H9 (cell line): ENCODE data around the gene CSMD2. TPM values are rescaled to one million over a fixed set of nuclear protein-coding genes. Genes with fewer than 3 reads are reported as not detected.

ENCODE experiments used
- DNase-seq: peaks from one replicate; pipeline ENCODE4 v3.0.0-alpha.2; 2017
- H2AFZ ChIP-seq: one replicate; pipeline ENCODE4 v1.6.1; 2013; ENCODE audit warnings: mild to moderate bottlenecking, low read length, control low read depth, moderate library complexity
- H2AK5ac ChIP-seq: 2 replicates; pipeline ENCODE4 v1.6.1; 2013; ENCODE audit warnings: low read length, control low read depth, mixed read lengths; ENCODE audit not compliant: insufficient read length
- H2BK120ac ChIP-seq: one replicate; pipeline ENCODE4 v1.6.1; 2013; ENCODE audit warnings: low read depth, mild to moderate bottlenecking, low read length, control low read depth, inconsistent platforms; ENCODE audit not compliant: poor library complexity, severe bottlenecking
- H2BK12ac ChIP-seq: 2 replicates; pipeline ENCODE4 v1.6.1; 2013; ENCODE audit warnings: low read length, control low read depth, mixed read lengths, low read depth; ENCODE audit not compliant: insufficient read length
- H2BK15ac ChIP-seq: 2 replicates; pipeline ENCODE4 v1.6.1; 2013; ENCODE audit warnings: low read depth, low read length, control low read depth
- H2BK20ac ChIP-seq: one replicate; pipeline ENCODE4 v1.6.1; 2013; ENCODE audit warnings: low read depth, mild to moderate bottlenecking, low read length, control low read depth, inconsistent platforms; ENCODE audit not compliant: poor library complexity, severe bottlenecking
- H2BK5ac ChIP-seq: 2 replicates; pipeline ENCODE4 v1.6.1; 2013; ENCODE audit warnings: low read length, control low read depth, mixed read lengths; ENCODE audit not compliant: insufficient read length
- H3K14ac ChIP-seq: 2 replicates; pipeline ENCODE4 v1.6.1; 2013; ENCODE audit warnings: low read length, control low read depth; ENCODE audit not compliant: insufficient read depth
- H3K18ac ChIP-seq: 2 replicates; pipeline ENCODE4 v1.6.1; 2013; ENCODE audit warnings: low read depth, mild to moderate bottlenecking, mixed read lengths, low read length, control low read depth; ENCODE audit not compliant: insufficient read length
- H3K23ac ChIP-seq: 2 replicates; pipeline ENCODE4 v1.6.1; 2013; ENCODE audit warnings: low read length, control low read depth, mixed read lengths, low read depth; ENCODE audit not compliant: insufficient read length
- H3K23me2 ChIP-seq: 2 replicates; pipeline ENCODE4 v1.6.1; 2013; ENCODE audit warnings: low read depth, mild to moderate bottlenecking, mixed read lengths, low read length, control low read depth; ENCODE audit not compliant: insufficient read length, poor library complexity, severe bottlenecking
- H3K27ac ChIP-seq: 2 replicates; pipeline ENCODE4 v1.5.1; 2013; ENCODE audit warnings: low read length, control low read depth, mixed read lengths, low read depth; ENCODE audit not compliant: insufficient read length
- H3K27me3 ChIP-seq: 2 replicates; pipeline ENCODE4 v1.6.1; 2013; ENCODE audit warnings: low read length, control low read depth, inconsistent platforms; ENCODE audit not compliant: insufficient read depth
- H3K4ac ChIP-seq: 2 replicates; pipeline ENCODE4 v1.6.1; 2013; ENCODE audit warnings: low read depth, mild to moderate bottlenecking, control low read depth, inconsistent platforms, low read length, moderate library complexity
- H3K4me1 ChIP-seq: 2 replicates; pipeline ENCODE4 v1.6.1; 2013; ENCODE audit warnings: low read length, control low read depth, inconsistent platforms; ENCODE audit not compliant: insufficient read depth
- H3K4me2 ChIP-seq: 2 replicates; pipeline ENCODE4 v1.6.1; 2013; ENCODE audit warnings: low read length, control low read depth, mixed read lengths; ENCODE audit not compliant: insufficient read length, insufficient read depth
- H3K56ac ChIP-seq: 2 replicates; pipeline ENCODE4 v1.6.1; 2013; ENCODE audit warnings: low read depth, mild to moderate bottlenecking, mixed read lengths, low read length, control low read depth; ENCODE audit not compliant: insufficient read length
- H3K79me1 ChIP-seq: 2 replicates; pipeline ENCODE4 v1.6.1; 2013; ENCODE audit warnings: low read depth, mild to moderate bottlenecking, moderate library complexity, low read length, control low read depth, inconsistent platforms; ENCODE audit not compliant: insufficient read depth, poor library complexity, severe bottlenecking
- H3K79me2 ChIP-seq: 2 replicates; pipeline ENCODE4 v1.6.1; 2013; ENCODE audit warnings: low read length, control low read depth, inconsistent platforms; ENCODE audit not compliant: insufficient read depth
- H3K9ac ChIP-seq: 2 replicates; pipeline ENCODE4 v1.6.1; 2013; ENCODE audit warnings: low read length, control low read depth, mixed read lengths; ENCODE audit not compliant: insufficient read length; ENCODE audit errors: extremely low read depth
- H3K9me3 ChIP-seq: one replicate; pipeline ENCODE4 v1.6.1; 2013; ENCODE audit warnings: low read depth, low read length, inconsistent platforms; ENCODE audit not compliant: control insufficient read depth
- H3T11ph ChIP-seq: one replicate; pipeline ENCODE4 v1.6.1; 2013; ENCODE audit warnings: mild to moderate bottlenecking, low read length, control low read depth, inconsistent platforms
- H4K20me1 ChIP-seq: one replicate; pipeline ENCODE4 v1.6.1; 2013; ENCODE audit not compliant: control insufficient read depth, insufficient read length, insufficient read depth
- H4K5ac ChIP-seq: 2 replicates; pipeline ENCODE4 v1.6.1; 2013; ENCODE audit warnings: low read depth, mild to moderate bottlenecking, mixed read lengths, low read length, control low read depth; ENCODE audit not compliant: insufficient read length
- H4K8ac ChIP-seq: replicated peaks from 2 replicates; pipeline ENCODE4 v1.6.1; 2013; ENCODE audit warnings: low read length, control low read depth, mixed read lengths, low read depth; ENCODE audit not compliant: insufficient read length
- H4K91ac ChIP-seq: 2 replicates; pipeline ENCODE4 v1.6.1; 2013; ENCODE audit warnings: low read depth, mild to moderate bottlenecking, moderate library complexity, mixed read lengths, low read length, control low read depth; ENCODE audit not compliant: insufficient read length
- H3K27ac Mint-ChIP-seq, 3 experiments: 2 replicates in 2 of 3; 3 replicates in 1 of 3; pipeline ENCODE4 v1.8.0; 2020 to 2021; ENCODE audit warnings: mixed read lengths in 3 of 3, mild to moderate bottlenecking in 1 of 3, moderate library complexity in 1 of 3
- H3K27me3 Mint-ChIP-seq: 2 replicates; pipeline ENCODE4 v1.8.0; 2021; ENCODE audit warnings: low read depth, mild to moderate bottlenecking, moderate library complexity, mixed read lengths
- H3K36me3 Mint-ChIP-seq, 3 experiments: 2 replicates in 2 of 3; 3 replicates in 1 of 3; pipeline ENCODE4 v1.8.0; 2020 to 2021; ENCODE audit warnings: low read depth in 3 of 3, mixed read lengths in 3 of 3; ENCODE audit not compliant: insufficient read depth in 1 of 3
- H3K4me1 Mint-ChIP-seq, 2 experiments: 2 replicates each; pipeline ENCODE4 v1.8.0; 2020; ENCODE audit warnings: mixed read lengths in 2 of 2
- H3K4me3 Mint-ChIP-seq, 2 experiments: 2 replicates in 1 of 2; 3 replicates in 1 of 2; pipeline ENCODE4 v1.8.0; 2020 to 2021; ENCODE audit warnings: mild to moderate bottlenecking in 2 of 2, mixed read lengths in 2 of 2, moderate library complexity in 1 of 2
- H3K9me3 Mint-ChIP-seq, 2 experiments: 2 replicates in 1 of 2; 3 replicates in 1 of 2; pipeline ENCODE4 v1.8.0; 2020; ENCODE audit warnings: mild to moderate bottlenecking in 2 of 2, mixed read lengths in 2 of 2, moderate library complexity in 1 of 2
- WGBS: extraction: QIAGEN DNeasy Blood & Tissue Kit; methylation state at CpG from one replicate; pipeline ENCODE4 v1.1.7; 2013; ENCODE audit warnings: missing lambda C conversion rate, low lambda C conversion rate, mixed read lengths; ENCODE audit not compliant: insufficient read length; ENCODE audit errors: extremely low coverage; 5-methylcytosine and 5-hydroxymethylcytosine counted together
- total RNA-seq: library from RNA; stranded (reverse); gene quantifications from 2 replicates; pipeline ENCODE4 v1.2.1, GENCODE V29; 2021
- TF ChIP-seq, protein P1 (sequence below): fragments of 200-600 bp; sonication (generic); conservative IDR thresholded peaks from 3 replicates; pipeline ENCODE4 v1.8.0; 2021; ENCODE audit warnings: antibody characterized with exemption, mild to moderate bottlenecking

The CSMD2 gene
- total RNA-seq, 1 experiment from 2014 or later, result 6.4 TPM

DNA sequence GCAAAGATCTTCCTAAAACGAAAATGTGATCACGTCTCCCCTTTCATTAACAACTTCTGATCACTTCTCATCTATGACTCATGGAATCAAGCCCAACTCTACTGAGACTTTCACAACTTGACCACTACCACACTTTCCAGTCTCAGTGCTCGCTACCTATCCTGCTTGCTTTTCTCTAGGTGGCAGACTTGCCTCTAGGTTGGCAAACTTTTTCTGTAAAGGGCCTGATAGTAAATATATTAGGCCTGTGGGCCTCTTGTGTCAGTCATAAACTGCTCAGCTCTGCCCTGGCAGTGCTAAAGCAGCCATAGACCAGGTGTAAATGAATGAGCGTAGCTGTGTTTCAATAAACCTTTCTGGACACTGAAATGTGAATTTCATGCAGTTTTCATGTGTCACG, 322.7 kb downstream of the CSMD2 start:
- H3K23ac ChIP-seq, result no peak overlapping the region
- Mint-ChIP-seq H3K27me3 (no peaks in the 10 kb centered on the region), H3K4me3 (no peak overlapping the region), H3K9me3 (peaks cover 3 to 4% of the 10 kb centered on the region in 2 experiments; a peak in 3 of 5 replicates), H3K27ac (no peak overlapping the region), H3K36me3 (peaks cover 4 to 14% (median 14%) of the 10 kb centered on the region in 3 experiments; a peak in 5 of 7 replicates), H3K4me1 (no peaks in the 10 kb centered on the region)
- H3K4me2 ChIP-seq, result no peak overlapping the region
- no peak overlapping the region for H3T11ph ChIP-seq
- no peaks in the 10 kb centered on the region for H3K4me1 ChIP-seq
- no peak overlapping the region for H2BK20ac ChIP-seq
- H2BK12ac ChIP-seq, result no peak overlapping the region
- no peak overlapping the region for H2BK5ac ChIP-seq
- DNase-seq, result no peak
- no peaks in the 10 kb centered on the region for H3K27me3 ChIP-seq
- H3K79me2 ChIP-seq, result no peaks in the 10 kb centered on the region
- H3K23me2 ChIP-seq, result no peaks in the 10 kb centered on the region
- no peak overlapping the region for H3K18ac ChIP-seq
- H3K14ac ChIP-seq, result no peak overlapping the region
- no peak overlapping the region for H3K56ac ChIP-seq
- TF ChIP-seq, protein P1, sequence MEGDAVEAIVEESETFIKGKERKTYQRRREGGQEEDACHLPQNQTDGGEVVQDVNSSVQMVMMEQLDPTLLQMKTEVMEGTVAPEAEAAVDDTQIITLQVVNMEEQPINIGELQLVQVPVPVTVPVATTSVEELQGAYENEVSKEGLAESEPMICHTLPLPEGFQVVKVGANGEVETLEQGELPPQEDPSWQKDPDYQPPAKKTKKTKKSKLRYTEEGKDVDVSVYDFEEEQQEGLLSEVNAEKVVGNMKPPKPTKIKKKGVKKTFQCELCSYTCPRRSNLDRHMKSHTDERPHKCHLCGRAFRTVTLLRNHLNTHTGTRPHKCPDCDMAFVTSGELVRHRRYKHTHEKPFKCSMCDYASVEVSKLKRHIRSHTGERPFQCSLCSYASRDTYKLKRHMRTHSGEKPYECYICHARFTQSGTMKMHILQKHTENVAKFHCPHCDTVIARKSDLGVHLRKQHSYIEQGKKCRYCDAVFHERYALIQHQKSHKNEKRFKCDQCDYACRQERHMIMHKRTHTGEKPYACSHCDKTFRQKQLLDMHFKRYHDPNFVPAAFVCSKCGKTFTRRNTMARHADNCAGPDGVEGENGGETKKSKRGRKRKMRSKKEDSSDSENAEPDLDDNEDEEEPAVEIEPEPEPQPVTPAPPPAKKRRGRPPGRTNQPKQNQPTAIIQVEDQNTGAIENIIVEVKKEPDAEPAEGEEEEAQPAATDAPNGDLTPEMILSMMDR, result peak; percentile 33; the same call in 1 of the 3 replicates
- H2BK120ac ChIP-seq, result no peak overlapping the region
- no peak overlapping the region for H4K91ac ChIP-seq
- H2AK5ac ChIP-seq, result no peak overlapping the region
- no peak overlapping the region for H2AFZ ChIP-seq
- no peak overlapping the region for H3K9ac ChIP-seq
- H3K27ac ChIP-seq, result no peak overlapping the region
- no peaks in the 10 kb centered on the region for H3K9me3 ChIP-seq
- H2BK15ac ChIP-seq, result no peak overlapping the region
- H3K4ac ChIP-seq, result no peak overlapping the region
- no peaks in the 10 kb centered on the region for H4K20me1 ChIP-seq
- no peaks in the 10 kb centered on the region for H3K79me1 ChIP-seq
- WGBS, result no CpG with 5 or more reads among the region's 5 CpGs
- H4K5ac ChIP-seq, result no peak overlapping the region
- no peak overlapping the region for H4K8ac ChIP-seq
